Uterus (tissue), 2 donors: ENCODE measurements around the gene MADCAM1.

Experiments
- CTCF ChIP-seq, 4 experiments: fragments of 200-600 bp in 2 of 4; fragments of 450-650 bp in 2 of 4; sonication (generic) in 2 of 4; IDR thresholded peaks; one replicate each; pipeline ENCODE4 v1.5.1; 2016 to 2019; ENCODE audit warnings: antibody characterized with exemption in 4 of 4, mild to moderate bottlenecking in 2 of 4, moderate library complexity in 1 of 4
- POLR2A ChIP-seq, 2 donors: fragments of 450-650 bp; IDR thresholded peaks; one replicate each; pipeline ENCODE4 v1.6.1; 2016; ENCODE audit warnings: antibody characterized with exemption in 2 of 2, mild to moderate bottlenecking in 1 of 2, moderate library complexity in 1 of 2

GRCh38 chr19:547117-547516 is 50.8 kb downstream of the MADCAM1 start:
- TF ChIP-seq CTCF (IDR thresholded peaks at IDR 0.05) (no peak), POLR2A (IDR thresholded peaks at IDR 0.05) (no peak)
